ENCODE results near the gene SLAMF7.

DNA sequence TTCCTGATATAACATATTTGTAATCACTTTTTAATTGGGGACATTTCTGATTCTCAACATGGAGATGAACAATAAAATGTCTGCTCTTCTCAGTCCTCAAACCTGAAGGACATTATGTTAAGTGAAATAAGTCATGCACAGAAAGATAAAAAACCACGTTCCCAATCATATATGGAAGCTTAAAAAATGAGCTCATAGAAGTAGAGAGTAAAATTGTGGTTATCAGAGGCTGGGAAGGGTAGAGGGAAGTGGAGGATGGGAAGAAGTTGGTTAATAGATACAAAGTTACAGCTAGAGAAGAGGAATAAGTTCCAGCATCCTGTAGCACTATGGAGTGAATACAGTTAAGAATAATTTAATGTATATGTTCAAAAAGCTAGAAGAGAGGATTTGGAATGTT lies 25.9 kb upstream of the SLAMF7 start:
- TF ChIP-seq CTCF (IDR thresholded peaks at IDR 0.05) (no peak), SMC3 (IDR thresholded peaks at IDR 0.05) (no peak), JUN (IDR thresholded peaks at IDR 0.05) (no peak), POLR2A (IDR thresholded peaks at IDR 0.05; ENCODE audit: low read length) (no peak), MAZ (IDR thresholded peaks at IDR 0.05; ENCODE audit: borderline replicate concordance, low read depth, low read length) (no peak), RAD21 (conservative IDR thresholded peaks at IDR 0.05 in 1 of 2, IDR thresholded peaks at IDR 0.05 in 1 of 2) (no peak)

Measured in A549 (cell line).